SU-DHL-6 (cell line): Measurements from ENCODE around the gene CERT1.

ENCODE experiments used
- H2AFZ ChIP-seq: fragments of 200-600 bp; sonication (generic); 2 replicates; pipeline ENCODE4 v1.6.1; 2014; ENCODE audit warnings: low read depth, mild to moderate bottlenecking, moderate library complexity, mixed read lengths, antibody characterized with exemption, low read length; ENCODE audit not compliant: severe bottlenecking
- H3F3A ChIP-seq: fragments of 200-600 bp; shearing (Covaris generic); 2 replicates; pipeline ENCODE4 v1.6.0; 2016; ENCODE audit warnings: antibody characterized with exemption, mild to moderate bottlenecking; ENCODE audit not compliant: insufficient read depth
- H3K27ac ChIP-seq: fragments of 200-600 bp; sonication (generic); 2 replicates; pipeline ENCODE4 v1.5.1; 2016; ENCODE audit warnings: low read depth, mild to moderate bottlenecking, low read length, moderate library complexity, mixed read lengths
- H3K27me3 ChIP-seq: fragments of 200-600 bp; sonication (generic), shearing (Covaris generic); 2 replicates; pipeline ENCODE4 v1.6.0; 2014; ENCODE audit warnings: mild to moderate bottlenecking, low read length
- H3K36me3 ChIP-seq: fragments of 200-600 bp; sonication (generic); 2 replicates; pipeline ENCODE4 v1.6.1; 2014; ENCODE audit warnings: mild to moderate bottlenecking, low read length, mixed read lengths
- H3K4me2 ChIP-seq: fragments of 300-600, 200-600 bp; shearing (Covaris generic), sonication (generic); 2 replicates; pipeline ENCODE4 v1.6.0; 2014; ENCODE audit warnings: low read length, low read depth, mild to moderate bottlenecking; ENCODE audit not compliant: poor library complexity, severe bottlenecking
- H3K4me3 ChIP-seq: fragments of 200-600 bp; sonication (generic); 2 replicates; pipeline ENCODE4 v1.5.1; 2014; ENCODE audit warnings: antibody characterized with exemption, low read length, mild to moderate bottlenecking, mixed read lengths; ENCODE audit not compliant: insufficient read depth, poor library complexity, severe bottlenecking
- H3K79me2 ChIP-seq: fragments of 200-600 bp; sonication (generic); 2 replicates; pipeline ENCODE4 v1.6.1; 2014; ENCODE audit warnings: mild to moderate bottlenecking, low read length, moderate library complexity; ENCODE audit not compliant: insufficient read depth
- H3K9ac ChIP-seq: fragments of 200-600 bp; sonication (generic); 2 replicates; pipeline ENCODE4 v1.7.0; 2014; ENCODE audit warnings: mild to moderate bottlenecking, low read length
- H3K9me2 ChIP-seq: fragments of 200-600 bp; sonication (generic); replicated peaks from 2 replicates; pipeline ENCODE4 v1.6.1; 2014; ENCODE audit warnings: low read length; ENCODE audit not compliant: insufficient read depth
- H3K9me3 ChIP-seq: fragments of 200-600 bp; sonication (generic); 2 replicates; pipeline ENCODE4 v1.6.1; 2014; ENCODE audit warnings: low read length, mixed read lengths; ENCODE audit not compliant: insufficient read depth
- H4K20me1 ChIP-seq: fragments of 200-600 bp; sonication (generic); 2 replicates; pipeline ENCODE4 v1.6.1; 2014; ENCODE audit warnings: low read depth, mild to moderate bottlenecking, antibody characterized with exemption, low read length, moderate library complexity, mixed read lengths
- CTCF ChIP-seq: fragments of 200-600 bp; sonication (generic); IDR thresholded peaks from one replicate; pipeline ENCODE4 v1.5.1; 2017; ENCODE audit warnings: antibody characterized with exemption, mild to moderate bottlenecking, low read length, moderate library complexity; ENCODE audit not compliant: insufficient read depth, poor library complexity, severe bottlenecking
- EZH2phosphoT487 ChIP-seq: fragments of 200-600 bp; sonication (generic), shearing (Covaris generic); conservative IDR thresholded peaks from 2 replicates; pipeline ENCODE4 v1.6.1; 2018; ENCODE audit warnings: mild to moderate bottlenecking, antibody characterized with exemption, low read length, moderate library complexity, mixed read lengths

CERT1 gene

GRCh38 chr5:75524591-75524990 is 13.2 kb upstream of the CERT1 start:
- Histone ChIP-seq H3K9ac (no peak overlapping the region), H3K9me3 (peaks cover 14% of the 10 kb centered on the region; the same call in 1 of the 2 replicates), H3K79me2 (peaks cover 72% of the 10 kb centered on the region), H2AFZ (no peak overlapping the region), H3K27me3 (no peaks in the 10 kb centered on the region), H4K20me1 (no peaks in the 10 kb centered on the region), H3K4me3 (no peak overlapping the region), H3K4me2 (no peak overlapping the region), H3K36me3 (peaks cover 14% of the 10 kb centered on the region), H3K27ac (no peak overlapping the region), H3K9me2 (no peaks in the 10 kb centered on the region), H3F3A (no peaks in the 10 kb centered on the region)
- no peak for TF ChIP-seq CTCF
- TF ChIP-seq EZH2phosphoT487 = no peak

- peaks cover 77% of the 10 kb centered on the region for H3K79me2 ChIP-seq
- no peak overlapping the region for H3K9ac ChIP-seq
- no peaks in the 10 kb centered on the region for H3K27me3 ChIP-seq
- H2AFZ ChIP-seq = no peak overlapping the region
- TF ChIP-seq CTCF (no peak), EZH2phosphoT487 (no peak)
- peaks cover 14% of the 10 kb centered on the region; the same call in 1 of the 2 replicates for H3K9me3 ChIP-seq
- no peaks in the 10 kb centered on the region for H3F3A ChIP-seq
- no peak overlapping the region for H3K4me2 ChIP-seq
- no peaks in the 10 kb centered on the region for H3K9me2 ChIP-seq
- no peak overlapping the region for H3K27ac ChIP-seq
- peaks cover 14% of the 10 kb centered on the region for H3K36me3 ChIP-seq
- H3K4me3 ChIP-seq = no peak overlapping the region
- no peaks in the 10 kb centered on the region for H4K20me1 ChIP-seq
These were observed 12.6 kb upstream of the CERT1 start for GRCh38 chr5:75524071-75524470.

GRCh38 chr5:75523275-75523674 is 11.8 kb upstream of the CERT1 start:
- no peaks in the 10 kb centered on the region for H3K9me2 ChIP-seq
- no peak overlapping the region for H2AFZ ChIP-seq
- no peak overlapping the region for H3K4me2 ChIP-seq
- H3K27me3 ChIP-seq = no peaks in the 10 kb centered on the region
- H3K79me2 ChIP-seq = peaks cover 80% of the 10 kb centered on the region
- H3K36me3 ChIP-seq = peaks cover 14% of the 10 kb centered on the region
- no peaks in the 10 kb centered on the region for H3F3A ChIP-seq
- H3K9me3 ChIP-seq = peaks cover 14% of the 10 kb centered on the region; the same call in 1 of the 2 replicates
- no peak overlapping the region for H3K27ac ChIP-seq
- H4K20me1 ChIP-seq = no peaks in the 10 kb centered on the region
- H3K9ac ChIP-seq = no peak overlapping the region
- TF ChIP-seq CTCF = no peak
- no peak for TF ChIP-seq EZH2phosphoT487
- no peak overlapping the region for H3K4me3 ChIP-seq
